GM21825 (cell line): ENCODE data around the gene TEKT2.

ENCODE experiments used
- ATAC-seq: cut with Tn5 transposase; IDR thresholded peaks from one replicate; pipeline ENCODE4 v1.9.1; 2021; ENCODE audit warnings: mild to moderate bottlenecking, moderate library complexity; ENCODE audit not compliant: unreplicated experiment

TEKT2 gene

GRCh38 chr1:36083635-36084496, at the start of gene TEKT2:
TEKT2 (plus strand) TSS chr1:36084094; CDS start chr1:36084922, 828 bp downstream.
- no peak for ATAC-seq

- ATAC-seq, result no peak
These were observed 49.2 kb upstream of the TEKT2 start for GRCh38 chr1:36034692-36035091.

DNA sequence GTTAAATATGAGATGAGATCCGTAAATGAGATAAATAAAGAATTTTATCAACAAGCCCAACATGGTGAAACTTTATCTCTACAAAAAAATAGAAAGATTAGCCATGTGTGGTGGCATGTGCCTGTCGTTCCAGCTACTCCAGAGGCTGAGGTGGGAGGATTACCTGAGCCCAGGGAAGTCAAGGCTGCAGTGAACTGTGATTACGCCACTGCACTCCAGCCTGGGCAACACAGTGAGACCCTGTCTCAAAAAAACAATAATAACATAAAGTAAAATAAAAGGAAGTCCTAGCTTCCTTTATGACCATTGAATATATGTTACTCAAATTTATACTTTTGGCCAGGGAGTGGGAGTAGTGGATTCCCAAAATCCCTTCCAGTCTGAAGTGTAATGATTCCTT, 48.7 kb upstream of the TEKT2 start:
- ATAC-seq, result no peak

GRCh38 chr1:36040238-36040637, 43.7 kb upstream of the TEKT2 start:
- ATAC-seq, result no peak

- ATAC-seq, result no peak
These were observed 32.1 kb upstream of the TEKT2 start for GRCh38 chr1:36051821-36052220.

GRCh38 chr1:36053978-36054377, 29.9 kb upstream of the TEKT2 start:
- no peak for ATAC-seq

DNA sequence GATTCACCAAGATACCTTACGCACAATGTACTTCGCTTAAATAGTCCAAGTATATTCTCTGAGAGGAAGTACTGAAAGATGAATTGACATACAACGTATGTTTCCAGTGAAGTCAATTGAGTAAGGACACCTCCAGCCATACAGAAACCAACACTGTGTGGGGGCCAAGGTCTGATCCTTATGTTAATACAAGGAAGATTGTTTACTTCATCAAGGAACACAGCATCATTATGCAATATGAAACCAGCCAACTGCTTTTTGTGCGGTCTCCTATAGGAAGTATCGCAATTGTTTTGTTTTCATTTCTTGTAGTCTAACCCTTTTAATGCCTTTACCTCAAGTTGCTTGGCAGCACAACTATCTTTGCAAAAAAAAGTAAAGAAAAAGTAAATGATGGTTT, 28.2 kb upstream of the TEKT2 start:
- ATAC-seq, result no peak

GRCh38 chr1:36062315-36062714, 21.6 kb upstream of the TEKT2 start:
- no peak for ATAC-seq

DNA sequence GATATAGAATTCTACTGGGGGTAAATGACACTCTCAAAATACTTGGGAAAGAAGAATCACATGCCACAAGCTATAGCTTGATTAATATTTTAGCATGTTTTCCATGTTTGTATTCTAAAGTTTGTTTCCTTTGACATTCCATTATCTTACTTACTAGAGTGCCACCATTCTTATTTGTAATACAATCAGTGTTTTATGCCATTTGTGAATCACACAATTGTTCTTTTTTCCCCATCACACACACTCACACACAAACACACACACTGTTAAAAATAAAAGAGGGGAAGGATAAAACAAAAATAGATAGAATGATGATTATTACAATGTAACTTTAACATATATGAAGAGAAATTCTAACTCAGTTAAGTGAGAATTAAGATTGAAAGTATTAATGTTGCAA, 16.0 kb upstream of the TEKT2 start:
- ATAC-seq, result no peak

- ATAC-seq, result no peak
These were observed 15.0 kb upstream of the TEKT2 start for GRCh38 chr1:36068866-36069265.

- no peak for ATAC-seq
These were observed 13.5 kb upstream of the TEKT2 start for GRCh38 chr1:36070349-36070748.

DNA sequence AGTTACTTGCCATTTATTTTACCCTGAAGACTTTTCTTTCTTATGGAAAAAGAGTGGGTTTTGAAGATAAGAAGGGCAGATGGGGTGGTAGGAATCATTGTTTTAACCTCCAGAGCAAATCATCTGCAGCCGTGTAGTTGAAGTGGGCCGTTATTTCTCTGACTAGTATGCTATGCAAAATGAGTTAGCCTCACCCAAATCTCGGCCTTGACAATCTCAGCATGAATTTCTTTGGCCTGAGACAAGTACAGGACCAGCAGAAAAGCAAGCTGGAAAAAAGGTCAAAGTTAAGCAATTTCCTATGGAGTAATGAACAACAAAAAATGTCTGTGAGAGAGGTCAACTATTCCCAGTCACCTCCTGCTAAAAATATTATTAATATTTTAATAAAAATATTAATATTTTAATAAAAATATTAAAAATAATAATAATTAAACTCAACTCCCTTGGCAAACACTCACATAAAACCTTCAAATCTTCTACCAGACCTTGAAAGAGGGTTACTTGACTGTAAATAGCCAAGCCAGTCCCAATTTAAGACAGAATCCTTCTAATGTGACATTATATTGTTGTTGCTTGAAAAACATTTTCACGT, 6.8 kb upstream of the TEKT2 start:
- no peak for ATAC-seq

DNA sequence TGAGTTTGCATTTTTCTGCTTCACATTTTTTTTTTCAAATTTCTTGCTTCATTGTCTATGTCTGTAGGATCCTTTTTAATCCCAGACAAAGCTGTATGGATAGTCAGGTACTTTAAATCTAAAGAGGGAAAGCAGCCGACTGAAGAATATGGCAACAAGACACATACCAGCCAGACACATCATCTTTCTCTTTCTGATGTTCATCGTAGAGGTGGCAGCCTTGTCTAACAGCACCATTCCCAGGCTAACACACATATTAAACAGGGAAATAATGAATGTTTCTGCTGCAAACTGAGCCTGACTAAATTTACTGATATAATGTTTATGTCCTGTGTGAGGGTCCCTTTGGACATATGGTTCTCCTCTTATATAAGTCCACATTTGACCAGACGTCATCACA, 3.7 kb upstream of the TEKT2 start:
- no peak for ATAC-seq

DNA sequence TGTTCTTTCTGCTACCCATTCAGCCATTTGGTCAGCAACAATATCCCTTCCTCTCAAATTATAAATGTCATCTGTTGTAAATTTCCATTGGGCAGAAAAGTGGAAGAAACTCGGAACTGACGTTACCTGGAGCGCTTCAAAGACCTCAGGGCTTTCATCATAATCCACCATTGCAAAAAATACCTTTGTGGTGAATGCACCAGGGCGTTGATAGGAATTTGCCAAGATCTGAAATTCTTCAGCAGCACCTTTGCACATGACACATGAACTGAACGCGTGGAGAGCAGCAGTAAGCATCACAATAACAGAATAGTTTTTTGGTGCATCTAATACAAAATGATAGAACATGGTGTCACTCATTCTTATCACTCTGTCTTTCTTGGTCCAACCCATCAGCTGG, 3.1 kb upstream of the TEKT2 start:
- no peak for ATAC-seq

DNA sequence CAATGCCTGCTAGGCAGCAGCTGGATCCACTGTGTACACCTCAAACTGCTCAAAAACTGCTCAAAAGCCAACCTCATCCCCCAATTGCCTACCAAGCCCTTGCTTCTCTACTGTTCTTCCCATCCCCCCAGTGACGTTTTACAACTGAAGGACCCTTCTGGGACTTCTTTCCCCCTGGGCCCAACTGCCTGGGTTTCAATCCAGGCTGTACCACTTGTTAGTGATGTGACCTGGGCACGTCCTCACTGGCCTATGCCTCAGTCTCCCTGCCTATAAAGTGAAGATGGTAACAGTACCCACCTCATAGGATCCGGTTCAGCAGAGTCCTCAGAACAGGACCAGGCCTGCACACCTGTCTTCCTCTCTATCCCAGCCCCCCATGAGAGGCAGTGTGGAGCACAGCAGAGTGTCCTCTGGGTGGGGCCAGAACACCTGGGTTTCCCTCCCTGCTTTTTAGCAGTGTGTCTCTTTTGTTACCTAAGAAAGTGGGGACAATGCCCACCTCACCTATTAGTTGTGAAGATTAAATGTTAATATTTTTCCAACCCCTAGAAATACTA, 1.9 kb upstream of the TEKT2 start:
- ATAC-seq, result no peak

GRCh38 chr1:36083219-36083618, 675 bp upstream of the TEKT2 start:
- ATAC-seq, result no peak

DNA sequence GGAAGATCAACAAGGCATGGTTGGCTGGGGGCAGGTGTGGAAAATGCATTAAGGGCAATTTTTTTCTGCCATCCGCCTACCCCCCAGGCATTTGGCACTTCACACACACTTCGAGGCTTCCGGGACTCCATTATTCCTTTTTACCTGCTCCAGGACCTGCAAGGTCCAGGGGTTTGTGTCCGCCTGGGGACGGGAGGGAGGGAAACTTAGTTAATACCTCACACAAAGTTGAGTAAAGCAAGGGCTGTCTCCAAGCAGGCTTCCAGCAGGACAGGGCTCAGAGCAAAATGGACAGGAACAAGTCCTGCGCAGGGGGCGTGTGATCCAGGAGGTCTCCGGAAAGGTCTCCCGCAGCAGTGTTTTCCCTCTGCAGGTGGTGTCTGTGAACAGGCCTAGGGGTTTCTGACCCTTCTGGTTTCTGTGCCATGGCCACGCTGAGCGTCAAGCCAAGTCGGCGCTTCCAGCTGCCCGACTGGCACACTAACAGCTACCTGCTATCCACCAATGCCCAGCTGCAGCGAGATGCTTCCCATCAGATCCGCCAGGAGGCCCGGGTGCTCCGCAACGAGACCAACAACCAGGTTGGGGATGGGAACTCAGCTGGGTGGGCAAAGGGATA, 712 bp downstream of the TEKT2 start:
- no peak for ATAC-seq

DNA sequence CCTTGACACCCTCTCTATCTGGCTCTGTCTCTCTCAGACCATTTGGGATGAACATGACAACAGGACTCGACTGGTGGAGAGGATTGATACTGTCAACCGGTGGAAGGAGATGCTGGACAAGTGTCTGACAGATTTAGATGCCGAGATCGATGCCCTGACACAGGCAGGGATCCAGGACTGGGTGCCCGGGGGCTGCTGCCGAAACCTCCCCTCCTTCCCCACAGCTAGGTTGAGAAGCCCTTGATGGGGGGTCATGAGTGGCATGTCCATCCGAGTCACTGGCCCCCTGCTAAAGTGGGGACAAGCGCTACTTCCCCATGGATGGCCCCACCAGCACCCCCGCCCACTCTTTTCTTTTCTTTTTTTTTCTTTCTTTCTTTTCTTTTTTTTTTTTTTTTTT, 1.2 kb downstream of the TEKT2 start:
- ATAC-seq, result no peak

GRCh38 chr1:36085686-36086526, 2.0 kb downstream of the TEKT2 start:
- ATAC-seq, result no peak

DNA sequence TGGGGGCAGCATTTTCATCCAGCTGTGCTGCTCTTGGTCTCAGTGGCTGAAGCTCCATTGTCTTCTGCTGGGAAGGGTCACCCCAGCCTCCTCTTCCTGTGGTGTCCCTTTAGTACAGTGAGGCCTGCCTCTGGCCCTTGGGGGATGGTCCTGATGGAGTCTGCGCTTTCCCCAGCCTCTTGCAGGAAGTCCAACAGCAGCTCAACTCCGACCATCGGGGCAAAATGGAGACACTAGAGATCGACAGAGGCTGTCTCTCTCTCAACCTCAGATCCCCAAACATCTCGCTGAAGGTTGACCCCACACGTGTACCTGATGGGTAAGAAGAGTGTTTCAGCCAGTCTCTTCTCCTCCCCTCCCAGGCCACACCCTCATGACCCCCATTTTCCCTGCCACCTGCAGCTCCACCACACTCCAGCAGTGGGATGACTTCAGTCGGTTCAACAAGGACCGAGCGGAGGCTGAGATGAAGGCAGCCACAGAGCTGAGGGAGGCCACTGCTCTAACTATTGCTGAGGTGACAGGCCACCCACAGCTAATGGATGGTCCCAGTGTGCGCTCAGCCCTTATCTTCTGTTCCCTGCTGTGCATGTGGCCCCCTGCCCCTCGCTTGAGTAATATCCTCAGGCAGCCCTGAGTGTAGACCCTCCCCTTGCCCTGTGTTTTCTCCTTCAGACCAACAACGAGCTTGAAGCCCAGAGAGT, 2.8 kb downstream of the TEKT2 start:
- no peak for ATAC-seq
